ENCODE measurements around the gene TRIM25. TPM values are rescaled to one million over a fixed set of nuclear protein-coding genes. Genes with fewer than 3 reads are reported as not detected.

The TRIM25 gene
- total RNA-seq, 1 experiment from 2014 or later = 135 TPM

- CTCF ChIA-PET = no interaction called here
- DNase-seq (ENCODE audit: low read depth, low spot score) = no peak
Observed at GRCh38 chr17:56934280-56934679, 20.4 kb upstream of the TRIM25 start.

GRCh38 chr17:56933868-56934267, 20.0 kb upstream of the TRIM25 start:
- DNase-seq (ENCODE audit: low read depth, low spot score) (no peak), ATAC-seq (no peak)
- H3K4me1 ChIP-seq (ENCODE audit: control insufficient read depth in 1 of 2, insufficient read depth in 2 of 2, low read length in 2 of 2) = peaks cover 4 to 6% of the 10 kb centered on the region in 2 experiments; a peak in 1 of 4 replicates
- H3K4me2 ChIP-seq (ENCODE audit: low read length) = no peak overlapping the region
- intact Hi-C loops (cut with micrococcal nuclease) = no loop called here
- no peak overlapping the region for H2AFZ ChIP-seq (ENCODE audit: low read depth, low read length, poor library complexity, severe bottlenecking)
- H3K9me3 ChIP-seq (ENCODE audit: control insufficient read depth in 1 of 2, insufficient read depth in 1 of 2, low read depth in 1 of 2, low read length in 2 of 2) = peaks cover 7 to 21% of the 10 kb centered on the region in 2 experiments; a peak in 2 of 4 replicates
- ChIA-PET CTCF (no interaction called here), POLR2A (interaction anchor here (2.3 kb wide), 1 partner anchor 20 kb away, joined by 10 read pairs; the partner anchor contains the start of gene TRIM25), RAD21 (ENCODE audit: low non-redundant PET in 1 of 2, low total read pairs in 2 of 2, uncharacterized antibody in 2 of 2, unreplicated experiment in 2 of 2) (no interaction called here)
- TF ChIP-seq ATF3 (IDR thresholded peaks at IDR 0.05) = no peak
- TF ChIP-seq REST (IDR thresholded peaks at IDR 0.05; ENCODE audit: low read depth) = no peak
- TF ChIP-seq ZNF274 (IDR thresholded peaks at IDR 0.05; ENCODE audit: low read depth, low read length) = no peak
- no peak for TF ChIP-seq SRF (IDR thresholded peaks at IDR 0.05; ENCODE audit: low read depth)
- no peak for TF ChIP-seq ZBTB33 (IDR thresholded peaks at IDR 0.05; ENCODE audit: extremely low read depth, insufficient replicate concordance, low read length)
- no peak for TF ChIP-seq MAX (IDR thresholded peaks at IDR 0.05)
- no peak for TF ChIP-seq ZFX (IDR thresholded peaks at IDR 0.05)
- no peak for TF ChIP-seq FOSL1 (IDR thresholded peaks at IDR 0.05; ENCODE audit: low read depth)
- H3K27me3 ChIP-seq (ENCODE audit: insufficient read depth, low read length) = no peaks in the 10 kb centered on the region
- no peak overlapping the region for H3K9ac ChIP-seq (ENCODE audit: low read length)
- H3K9me2 ChIP-seq (ENCODE audit: insufficient read depth) = no peaks in the 10 kb centered on the region
- no peak overlapping the region for H3K4me3 ChIP-seq (replicated peaks in 1 of 2; ENCODE audit: low read depth in 1 of 2, low read length in 2 of 2)
- BruUV-seq (replicated peaks) = no TSS peak
- H3K79me2 ChIP-seq (ENCODE audit: insufficient read depth, low read length) = peaks cover under 1% of the 10 kb centered on the region; the same call in 1 of the 2 replicates
- peaks cover 6% of the 10 kb centered on the region; the same call in 1 of the 2 replicates for H4K20me1 ChIP-seq (ENCODE audit: insufficient read depth)
- H3K36me3 ChIP-seq (ENCODE audit: control insufficient read depth in 1 of 2, insufficient read depth in 2 of 2, low read length in 2 of 2) = peaks cover 12 to 41% of the 10 kb centered on the region in 2 experiments
- H3K27ac ChIP-seq (ENCODE audit: low read depth, low read length) = no peak overlapping the region

More at GRCh38 chr17:56934280-56934679, 20.4 kb upstream of the TRIM25 start:
- no peaks in the 10 kb centered on the region for H3K9me2 ChIP-seq (ENCODE audit: insufficient read depth)
- ChIA-PET POLR2A (no interaction called here), RAD21 (ENCODE audit: low non-redundant PET in 1 of 2, low total read pairs in 2 of 2, uncharacterized antibody in 2 of 2, unreplicated experiment in 2 of 2) (no interaction called here)
- intact Hi-C loops (cut with micrococcal nuclease) = no loop called here
- peaks cover 6% of the 10 kb centered on the region; the same call in 1 of the 2 replicates for H4K20me1 ChIP-seq (ENCODE audit: insufficient read depth)
- ATAC-seq = no peak
- H3K36me3 ChIP-seq (ENCODE audit: control insufficient read depth in 1 of 2, insufficient read depth in 2 of 2, low read length in 2 of 2) = peaks cover 15 to 45% of the 10 kb centered on the region in 2 experiments
- no peak overlapping the region for H3K9ac ChIP-seq (ENCODE audit: low read length)
- peaks cover 7 to 17% of the 10 kb centered on the region in 2 experiments; a peak in 2 of 4 replicates for H3K9me3 ChIP-seq (ENCODE audit: control insufficient read depth in 1 of 2, insufficient read depth in 1 of 2, low read depth in 1 of 2, low read length in 2 of 2)
- H3K27me3 ChIP-seq (ENCODE audit: insufficient read depth, low read length) = no peaks in the 10 kb centered on the region
- no peak overlapping the region for H3K4me3 ChIP-seq (replicated peaks in 1 of 2; ENCODE audit: low read depth in 1 of 2, low read length in 2 of 2)
- H2AFZ ChIP-seq (ENCODE audit: low read depth, low read length, poor library complexity, severe bottlenecking) = no peak overlapping the region
- H3K4me1 ChIP-seq (ENCODE audit: control insufficient read depth in 1 of 2, insufficient read depth in 2 of 2, low read length in 2 of 2) = peaks cover 4 to 6% of the 10 kb centered on the region in 2 experiments; a peak in 1 of 4 replicates
- TF ChIP-seq ZFX (IDR thresholded peaks at IDR 0.05) (no peak), ATF3 (IDR thresholded peaks at IDR 0.05) (no peak), SIN3A (IDR thresholded peaks at IDR 0.05; ENCODE audit: low read depth) (no peak)
- H3K27ac ChIP-seq (ENCODE audit: low read depth, low read length) = no peak overlapping the region
- peaks cover 3% of the 10 kb centered on the region; the same call in 1 of the 2 replicates for H3K79me2 ChIP-seq (ENCODE audit: insufficient read depth, low read length)
- no TSS peak for BruUV-seq (replicated peaks)
- H3K4me2 ChIP-seq (ENCODE audit: low read length) = no peak overlapping the region

Data from HCT116 (cell line).